Kidney tubule cell (primary cell): ENCODE measurements around the gene GALNT14.

Experiments
- DNase-seq: peaks from one replicate; pipeline ENCODE4 v3.0.0-alpha.2; 2018; ENCODE audit warnings: low spot score

GALNT14 gene

DNA sequence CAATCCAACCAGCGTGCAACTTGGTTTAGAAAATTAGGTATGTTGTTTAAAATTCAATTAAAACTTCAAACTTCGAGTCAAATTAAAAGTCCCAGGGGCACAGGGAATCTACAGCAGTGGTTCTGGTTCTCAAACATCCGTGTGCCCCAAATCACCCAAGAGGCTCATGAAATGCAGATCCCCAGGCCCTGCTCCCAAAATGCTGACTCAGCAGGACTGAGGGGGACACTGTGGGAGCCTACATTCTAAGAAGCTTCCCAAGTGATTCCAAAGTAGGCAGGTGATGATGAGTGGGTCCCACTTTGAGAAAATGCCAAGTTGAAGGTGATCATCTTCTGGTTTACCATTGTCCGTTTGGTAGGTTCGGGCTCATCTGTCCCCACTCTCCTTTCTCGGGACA lies 82.3 kb downstream of the GALNT14 start:
- no peak for DNase-seq

DNA sequence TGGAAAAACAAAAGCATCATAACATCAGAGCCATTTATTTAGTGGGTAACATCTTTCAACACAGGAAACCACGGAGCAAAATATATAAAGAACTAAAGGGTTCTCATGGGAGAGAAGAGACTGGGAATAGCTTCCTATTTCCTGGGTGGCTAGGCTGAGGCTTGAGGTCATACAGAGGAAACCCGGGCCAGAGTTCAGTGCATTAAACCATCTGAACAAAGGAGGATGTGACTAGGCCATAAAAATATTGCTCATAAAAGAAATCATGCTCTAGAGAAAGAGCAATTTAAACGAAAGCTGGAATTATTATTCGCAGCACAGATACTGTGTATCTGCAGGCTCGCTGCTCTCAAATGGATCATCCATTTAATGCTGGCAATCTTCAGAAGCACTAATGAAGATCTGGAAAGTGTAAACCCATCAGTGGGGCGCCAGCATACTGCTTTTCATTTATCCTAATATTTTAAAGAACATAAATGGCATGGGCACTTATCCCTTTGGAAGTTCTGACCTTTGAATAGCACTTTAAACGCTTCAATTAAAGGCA lies 83.3 kb downstream of the GALNT14 start:
- no peak for DNase-seq

DNA sequence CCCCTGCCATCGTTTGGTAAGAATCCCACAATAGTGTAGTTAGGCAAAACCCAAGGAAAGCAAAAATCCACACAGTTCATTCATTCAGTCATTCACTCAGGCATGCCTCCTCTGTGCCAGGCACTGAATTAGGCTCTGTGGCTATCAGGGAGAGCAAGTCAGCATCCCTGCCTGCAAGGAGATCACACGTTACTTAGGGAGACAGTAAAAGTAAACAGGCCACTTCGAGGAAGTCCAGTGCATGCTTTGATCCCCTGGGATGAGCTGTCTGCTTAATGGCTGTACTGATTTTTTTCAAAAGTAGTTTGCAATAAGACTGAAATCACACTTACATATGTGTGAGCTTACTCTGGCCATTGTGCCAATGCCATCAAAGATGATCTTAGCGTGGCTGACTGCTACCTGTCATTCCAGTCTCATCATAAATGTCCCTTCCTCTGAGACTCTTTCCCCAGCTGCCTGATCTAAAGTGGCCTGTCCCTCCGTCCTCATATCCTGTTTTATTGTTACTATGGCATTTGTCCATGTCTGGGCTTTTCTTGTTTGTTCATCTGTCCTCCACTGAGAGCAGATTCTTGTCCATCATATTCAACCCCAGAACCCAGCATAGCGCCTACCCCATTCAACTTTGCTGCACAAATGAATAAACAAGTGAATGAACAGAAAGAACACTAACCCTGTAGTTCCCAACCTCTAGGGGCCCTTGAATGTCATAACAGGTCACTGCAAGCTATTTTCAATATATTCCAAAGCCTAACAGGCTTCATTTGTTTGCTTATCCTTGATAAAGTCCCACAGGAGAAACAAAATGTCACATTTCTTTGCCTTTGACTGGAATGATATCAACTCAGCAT lies 84.1 kb downstream of the GALNT14 start:
- peak; percentile 18 for DNase-seq

GRCh38 chr2:31052284-31052683 lies 86.0 kb downstream of the GALNT14 start:
- no peak for DNase-seq

DNA sequence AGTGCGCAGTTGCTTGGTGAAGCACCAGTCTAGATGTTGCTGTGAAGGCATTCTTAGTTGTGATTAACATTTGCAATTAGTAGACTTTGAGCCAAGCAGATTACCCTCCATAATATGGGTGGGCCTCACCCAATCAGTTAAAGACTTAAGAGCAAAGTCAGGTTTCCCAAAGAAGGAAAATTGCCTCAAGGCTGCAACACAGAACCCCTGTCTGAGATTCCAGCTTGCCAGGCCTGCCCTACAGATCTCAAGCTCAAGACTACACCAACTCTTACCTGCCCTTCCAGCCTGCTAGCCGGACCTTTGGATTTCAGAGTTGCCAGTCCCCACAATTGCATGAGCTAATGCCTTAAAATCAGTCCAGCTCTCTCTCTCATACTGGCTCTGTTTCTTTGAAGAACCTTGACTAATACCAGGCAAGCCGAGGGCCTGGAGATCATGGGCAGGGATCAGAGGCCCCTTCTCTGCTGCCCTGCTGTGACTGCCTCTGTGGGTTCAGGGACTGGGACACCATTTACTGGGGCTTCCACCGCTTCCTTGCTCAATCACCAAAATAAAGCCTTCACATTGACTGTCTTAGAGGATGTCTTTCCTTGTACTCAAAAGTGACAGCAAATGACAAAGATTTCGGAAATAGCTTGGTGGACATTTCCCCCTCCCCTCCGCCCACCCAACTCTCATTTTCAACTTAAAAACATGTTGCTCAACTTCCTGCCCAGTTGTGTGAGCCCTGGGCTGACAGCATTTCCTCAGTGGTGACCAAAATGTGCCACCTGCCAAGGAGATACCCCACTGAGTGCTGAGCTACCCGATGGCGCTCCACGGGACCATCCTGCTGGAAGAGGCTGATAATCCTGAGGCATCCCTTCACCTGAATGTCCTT lies 86.7 kb downstream of the GALNT14 start:
- DNase-seq: no peak

- DNase-seq: peak; percentile 80
Measured at GRCh38 chr2:31049916-31050588, 88.2 kb downstream of the GALNT14 start.

DNA sequence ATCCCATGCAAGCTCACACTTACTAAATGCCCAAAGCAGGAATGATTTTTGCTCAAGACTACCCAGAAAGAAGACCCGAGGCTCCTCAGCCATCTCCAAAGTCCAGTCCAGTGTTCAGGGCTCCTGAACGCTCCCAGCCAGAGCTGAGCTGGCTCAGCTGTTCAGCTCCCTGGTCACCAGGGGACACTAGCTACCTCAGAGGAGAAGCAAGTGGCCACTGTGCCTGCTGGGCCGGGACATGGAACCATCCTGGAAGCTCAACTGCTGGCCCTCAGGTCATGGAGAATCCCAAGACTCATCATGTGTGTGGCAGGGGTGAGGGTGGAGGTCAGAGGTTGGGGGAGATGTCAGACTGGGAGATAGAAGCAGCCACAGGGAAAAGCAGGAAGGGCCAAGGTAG lies 89.0 kb downstream of the GALNT14 start:
- DNase-seq: peak; percentile 30

DNA sequence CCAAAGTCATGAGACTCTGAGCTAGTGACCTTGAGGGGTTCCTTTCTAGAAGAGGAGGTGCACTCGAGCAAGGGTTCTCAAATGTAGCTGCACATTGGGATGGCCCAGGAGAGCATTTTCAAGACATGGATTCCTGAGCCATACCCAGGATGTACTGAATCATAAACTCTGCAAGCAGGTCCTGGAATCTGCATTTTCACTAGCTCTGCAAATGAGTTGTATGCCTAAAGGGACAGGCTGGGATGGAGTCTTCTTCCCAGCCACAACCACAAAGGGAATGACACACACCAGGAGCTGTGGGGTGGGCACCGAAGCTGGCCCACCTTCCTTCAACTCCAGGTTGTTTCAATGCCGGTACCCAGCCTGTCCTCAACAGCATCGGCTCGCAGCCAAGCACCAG lies 90.6 kb downstream of the GALNT14 start:
- no peak for DNase-seq

DNA sequence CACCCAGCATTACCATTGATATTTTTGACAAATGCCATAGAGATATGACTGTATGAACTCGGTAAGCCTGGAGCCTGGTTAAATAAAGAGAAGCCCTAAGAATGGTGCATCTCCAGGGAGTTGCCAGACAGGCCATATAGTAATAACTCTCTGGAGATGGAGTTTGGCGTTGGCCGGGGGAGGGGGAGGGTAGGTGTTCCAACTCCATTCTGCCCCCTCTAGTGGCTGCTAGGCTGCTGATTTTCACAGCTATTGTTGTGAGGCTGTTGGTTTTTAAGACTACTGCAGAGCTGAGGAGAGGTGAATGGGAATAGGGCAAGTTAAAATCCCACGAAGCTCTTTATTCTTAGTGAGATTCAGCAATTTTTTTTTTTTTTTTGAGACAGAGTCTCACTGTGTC lies 99.9 kb downstream of the GALNT14 start:
- DNase-seq: no peak

DNA sequence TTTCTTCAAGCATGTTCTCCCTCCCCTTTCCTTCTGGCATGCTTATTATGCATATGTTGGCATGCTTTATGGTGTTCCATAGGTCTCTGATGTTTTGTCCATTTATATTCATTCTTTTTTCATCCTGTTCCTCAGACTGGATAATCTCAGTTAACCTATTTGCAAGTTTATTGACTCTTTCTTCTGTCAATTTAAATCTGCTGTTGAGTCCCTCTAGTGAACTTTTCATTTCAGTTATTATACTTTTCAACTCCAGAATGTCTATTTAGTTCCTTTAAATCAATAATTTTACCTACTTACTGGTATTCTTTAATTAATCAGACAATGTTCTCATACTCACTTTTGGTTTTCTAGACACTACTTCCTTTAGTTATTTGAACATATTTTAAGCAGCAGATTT lies 101.2 kb downstream of the GALNT14 start:
- no peak for DNase-seq

DNA sequence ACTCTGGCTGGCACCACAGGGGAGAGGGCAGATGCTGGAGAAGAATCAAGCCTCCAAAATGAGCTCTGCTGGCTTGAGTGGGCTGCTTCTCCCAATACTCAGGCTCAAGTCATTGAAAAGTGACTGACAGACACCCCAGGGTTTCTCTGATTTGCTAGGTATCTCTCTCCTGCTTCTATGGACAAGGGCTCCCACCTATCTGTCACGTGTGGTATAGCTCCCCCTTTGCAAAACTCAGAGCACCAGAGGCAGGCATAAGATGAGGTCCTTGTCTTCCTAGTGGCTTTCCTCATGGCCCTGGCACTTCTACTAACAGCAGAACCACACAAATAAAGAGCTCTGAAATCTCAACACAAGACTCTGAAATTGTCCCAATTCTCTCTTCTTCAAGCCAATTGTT lies 105.2 kb downstream of the GALNT14 start:
- no peak for DNase-seq

GRCh38 chr2:31032475-31032874 lies 105.8 kb downstream of the GALNT14 start:
- DNase-seq: no peak

GRCh38 chr2:31031132-31031706 lies 107.0 kb downstream of the GALNT14 start:
- no peak for DNase-seq

DNA sequence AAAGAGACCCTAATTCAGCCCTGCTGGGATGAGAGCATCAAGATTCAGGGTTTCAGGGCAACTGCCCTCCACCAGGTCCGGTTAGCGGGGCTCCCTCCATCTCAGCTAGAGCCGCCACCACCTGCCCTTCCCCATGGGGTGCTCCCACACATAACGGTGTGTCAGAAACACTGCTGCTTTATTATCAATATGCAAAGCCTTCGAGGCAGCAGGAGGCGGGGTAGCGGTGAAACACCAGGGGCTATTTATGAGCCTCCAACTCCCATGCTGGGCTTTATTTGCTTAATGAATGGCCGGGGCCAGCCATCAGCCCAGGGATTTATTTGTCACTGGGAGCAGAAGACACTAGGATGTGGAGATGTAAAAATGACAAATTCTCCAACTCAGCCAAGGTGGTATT lies 109.8 kb downstream of the GALNT14 start:
- DNase-seq: no peak

GRCh38 chr2:31027549-31027948 lies 110.7 kb downstream of the GALNT14 start:
- no peak for DNase-seq

- DNase-seq: no peak
Measured at GRCh38 chr2:31023541-31023940, 114.7 kb downstream of the GALNT14 start.

GRCh38 chr2:31020713-31021112 lies 117.5 kb downstream of the GALNT14 start:
- no peak for DNase-seq

DNA sequence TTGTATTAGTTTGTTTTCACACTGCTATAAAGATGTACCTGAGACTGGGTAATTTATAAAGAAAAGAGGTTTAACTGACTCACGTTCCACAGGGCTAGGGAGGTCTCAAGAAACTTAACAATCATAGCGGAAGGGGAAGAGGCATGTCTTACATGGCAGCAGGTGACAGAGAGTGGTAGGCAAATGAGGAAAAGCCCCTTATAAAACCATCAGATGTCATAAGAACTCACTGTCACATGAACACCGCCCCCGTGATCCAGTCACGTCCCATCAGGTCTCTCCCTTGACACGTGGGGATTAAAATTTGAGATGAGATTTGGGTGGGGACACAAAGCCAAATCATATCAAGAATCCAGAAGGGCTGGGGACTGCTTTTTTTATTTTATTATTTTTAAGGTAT lies 120.0 kb downstream of the GALNT14 start:
- DNase-seq: no peak

GRCh38 chr2:31016648-31017047 lies 121.6 kb downstream of the GALNT14 start:
- DNase-seq: no peak

DNA sequence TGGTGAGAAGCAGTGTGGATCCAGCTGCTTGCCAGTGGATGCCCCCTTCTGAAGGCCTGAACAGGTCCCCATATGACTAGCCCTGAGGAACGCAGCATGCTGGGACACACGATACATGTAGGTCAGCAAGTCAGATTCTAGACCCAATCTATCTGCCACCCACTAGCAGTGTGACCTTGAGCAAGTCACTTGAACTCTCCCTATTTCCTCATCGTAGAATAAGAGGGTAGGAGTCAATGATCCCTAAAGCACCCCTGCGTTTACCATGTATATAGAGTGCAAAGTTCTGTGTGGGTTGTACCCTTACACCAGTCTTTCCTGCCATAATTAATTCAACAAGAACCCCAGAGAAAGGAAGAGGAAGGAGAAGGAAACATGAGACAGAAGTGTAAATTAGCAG lies 123.7 kb downstream of the GALNT14 start:
- no peak for DNase-seq

GRCh38 chr2:31013301-31013700 lies 124.9 kb downstream of the GALNT14 start:
- peak; percentile 59 for DNase-seq

DNA sequence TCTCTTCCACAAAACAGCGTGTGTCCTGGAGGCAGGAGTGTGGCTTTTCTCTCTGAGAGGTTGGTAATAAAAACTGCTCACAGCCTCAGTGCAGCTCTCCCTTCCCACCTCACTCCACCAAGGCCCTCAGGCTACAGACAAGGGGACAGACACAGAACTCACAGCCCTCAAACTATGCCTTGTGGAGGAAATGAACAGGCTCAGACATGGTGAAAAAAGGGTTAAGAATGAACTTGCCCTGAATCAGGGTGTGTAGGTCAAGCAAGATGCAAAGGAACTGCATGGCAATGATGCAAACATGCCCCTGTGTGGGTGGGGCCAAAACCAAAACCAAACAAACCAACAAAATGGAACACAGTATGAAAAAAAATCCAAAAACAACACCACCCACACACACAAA lies 125.8 kb downstream of the GALNT14 start:
- DNase-seq: no peak
